Measurements from ENCODE around the gene KNCN.

KNCN gene

DNA sequence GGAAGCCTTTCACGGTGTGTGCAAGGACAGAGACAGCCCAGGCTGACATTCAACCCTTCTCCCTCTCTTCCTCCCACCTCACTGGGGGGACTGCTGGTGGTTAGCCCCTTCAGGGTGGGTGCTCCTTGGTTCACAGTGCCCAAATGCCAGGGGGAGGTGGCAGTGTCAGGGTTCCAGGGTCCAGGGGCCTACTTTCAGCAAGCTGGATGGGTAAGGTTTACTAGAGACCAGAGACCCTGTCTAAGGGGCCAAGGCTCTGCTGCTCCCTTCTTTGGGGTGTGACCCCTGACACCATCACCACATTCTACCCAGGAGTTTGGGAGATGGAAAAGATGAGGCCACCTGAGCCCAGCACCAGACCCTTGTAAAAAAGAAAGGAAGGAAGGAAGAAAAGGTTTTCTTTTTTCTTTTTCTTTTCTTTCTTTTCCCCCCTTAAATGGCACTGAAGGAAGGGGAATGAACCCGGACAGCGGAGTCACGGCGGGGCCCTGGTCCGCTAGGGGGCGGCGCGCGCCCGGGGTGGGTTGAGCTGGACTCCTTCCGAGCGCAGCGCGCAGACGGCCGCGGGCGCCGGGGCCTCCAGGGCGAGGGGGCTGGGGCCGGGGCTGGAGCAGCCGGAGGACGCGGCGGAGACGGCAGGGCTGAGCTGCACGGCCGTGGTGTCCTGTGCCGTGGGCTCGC is 18.8 kb downstream of the KNCN start:
- Histone ChIP-seq H3K27ac (ENCODE audit: low read depth, low read length) (no peak overlapping the region), H3K4me3 (ENCODE audit: low read length) (no peak overlapping the region), H3K4me2 (ENCODE audit: low read length) (no peak overlapping the region), H3K27me3 (ENCODE audit: control insufficient read depth, low read length) (peaks cover 41% of the 10 kb centered on the region), H3K9me3 (ENCODE audit: control insufficient read depth, insufficient read depth, low read length) (no peaks in the 10 kb centered on the region), H3F3A (ENCODE audit: control insufficient read depth, insufficient read depth) (no peaks in the 10 kb centered on the region), H3K36me3 (ENCODE audit: control insufficient read depth, low read length) (no peaks in the 10 kb centered on the region), H3K4me1 (ENCODE audit: control insufficient read depth, low read length) (no peaks in the 10 kb centered on the region), H4K20me1 (ENCODE audit: control insufficient read depth, insufficient read depth, low read depth, low read length) (no peaks in the 10 kb centered on the region), H3K79me2 (ENCODE audit: control insufficient read depth, low read length) (no peaks in the 10 kb centered on the region), H3K9me2 (replicated peaks; ENCODE audit: control insufficient read depth, low read length) (no peaks in the 10 kb centered on the region)
- TF ChIP-seq, protein P1, sequence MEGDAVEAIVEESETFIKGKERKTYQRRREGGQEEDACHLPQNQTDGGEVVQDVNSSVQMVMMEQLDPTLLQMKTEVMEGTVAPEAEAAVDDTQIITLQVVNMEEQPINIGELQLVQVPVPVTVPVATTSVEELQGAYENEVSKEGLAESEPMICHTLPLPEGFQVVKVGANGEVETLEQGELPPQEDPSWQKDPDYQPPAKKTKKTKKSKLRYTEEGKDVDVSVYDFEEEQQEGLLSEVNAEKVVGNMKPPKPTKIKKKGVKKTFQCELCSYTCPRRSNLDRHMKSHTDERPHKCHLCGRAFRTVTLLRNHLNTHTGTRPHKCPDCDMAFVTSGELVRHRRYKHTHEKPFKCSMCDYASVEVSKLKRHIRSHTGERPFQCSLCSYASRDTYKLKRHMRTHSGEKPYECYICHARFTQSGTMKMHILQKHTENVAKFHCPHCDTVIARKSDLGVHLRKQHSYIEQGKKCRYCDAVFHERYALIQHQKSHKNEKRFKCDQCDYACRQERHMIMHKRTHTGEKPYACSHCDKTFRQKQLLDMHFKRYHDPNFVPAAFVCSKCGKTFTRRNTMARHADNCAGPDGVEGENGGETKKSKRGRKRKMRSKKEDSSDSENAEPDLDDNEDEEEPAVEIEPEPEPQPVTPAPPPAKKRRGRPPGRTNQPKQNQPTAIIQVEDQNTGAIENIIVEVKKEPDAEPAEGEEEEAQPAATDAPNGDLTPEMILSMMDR (IDR thresholded peaks at IDR 0.05; ENCODE audit: low read depth, low read length, poor library complexity, severe bottlenecking): peak; percentile 51
- no peak for TF ChIP-seq EZH2phosphoT487 (IDR thresholded peaks at IDR 0.05; ENCODE audit: borderline replicate concordance, low read length)

DNA sequence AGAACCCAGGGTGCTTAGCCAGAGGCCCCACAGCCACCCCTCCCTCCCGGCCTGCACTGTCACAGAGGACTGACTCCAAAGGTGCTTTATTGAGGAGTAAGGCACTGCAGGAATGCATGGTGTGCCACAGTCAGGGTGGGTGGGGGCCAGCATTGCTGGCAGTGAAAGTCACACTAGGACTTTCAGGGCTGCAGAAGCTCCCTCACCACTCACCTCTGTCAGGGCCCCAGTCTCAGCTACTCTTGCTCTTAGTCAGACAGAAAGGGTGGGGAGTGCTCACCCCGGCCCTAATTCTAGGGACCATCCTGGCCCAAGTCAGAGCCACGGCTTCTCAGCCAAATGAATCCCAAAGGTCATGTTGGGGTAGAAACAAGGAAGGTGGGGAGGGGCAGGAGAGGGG is 19.4 kb downstream of the KNCN start:
- H3K36me3 ChIP-seq (ENCODE audit: control insufficient read depth, low read length): no peaks in the 10 kb centered on the region
- H3K9me3 ChIP-seq (ENCODE audit: control insufficient read depth, insufficient read depth, low read length): no peaks in the 10 kb centered on the region
- no peaks in the 10 kb centered on the region for H3K9me2 ChIP-seq (replicated peaks; ENCODE audit: control insufficient read depth, low read length)
- TF ChIP-seq, protein P1 (IDR thresholded peaks at IDR 0.05; ENCODE audit: low read depth, low read length, poor library complexity, severe bottlenecking): no peak
- no peak overlapping the region for H3K27ac ChIP-seq (ENCODE audit: low read depth, low read length)
- no peaks in the 10 kb centered on the region for H4K20me1 ChIP-seq (ENCODE audit: control insufficient read depth, insufficient read depth, low read depth, low read length)
- no peaks in the 10 kb centered on the region for H3F3A ChIP-seq (ENCODE audit: control insufficient read depth, insufficient read depth)
- no peak overlapping the region for H3K4me2 ChIP-seq (ENCODE audit: low read length)
- H3K4me1 ChIP-seq (ENCODE audit: control insufficient read depth, low read length): no peaks in the 10 kb centered on the region
- H3K4me3 ChIP-seq (ENCODE audit: low read length): no peak overlapping the region
- H3K27me3 ChIP-seq (ENCODE audit: control insufficient read depth, low read length): peaks cover 43% of the 10 kb centered on the region
- H3K79me2 ChIP-seq (ENCODE audit: control insufficient read depth, low read length): no peaks in the 10 kb centered on the region

DNA sequence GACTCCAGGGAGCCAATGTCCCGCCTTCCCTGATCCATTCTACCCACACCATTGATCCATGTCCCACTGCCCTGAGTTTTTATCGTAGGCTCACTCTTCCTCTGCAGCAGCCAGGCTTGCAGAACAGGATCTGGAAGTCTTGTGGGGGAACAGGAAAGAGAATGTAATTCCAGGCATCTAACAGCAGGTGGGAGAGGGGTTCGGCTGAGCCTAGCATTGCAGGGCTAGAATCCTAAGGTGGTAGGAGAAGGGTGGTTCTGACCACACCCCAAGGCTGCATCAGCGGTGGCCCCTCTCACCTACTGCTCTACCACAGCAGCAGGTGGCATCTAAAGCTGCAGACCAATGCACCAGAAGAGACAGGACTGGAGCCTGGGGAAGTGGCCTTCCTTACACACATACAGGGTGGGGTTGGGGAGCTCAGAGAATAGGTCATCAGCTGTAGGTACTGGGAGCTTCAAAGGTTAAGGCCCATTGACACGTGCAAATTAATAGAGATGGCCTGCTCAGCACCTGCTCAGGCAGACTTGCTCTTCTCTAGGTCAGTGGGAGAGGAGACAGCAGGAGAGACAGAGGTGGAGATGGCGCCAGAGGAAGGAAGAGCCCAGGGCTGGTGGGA is 20.5 kb downstream of the KNCN start:
- Histone ChIP-seq H3K4me3 (ENCODE audit: low read length) (no peak overlapping the region), H3K27me3 (ENCODE audit: control insufficient read depth, low read length) (peaks cover 47% of the 10 kb centered on the region)

More for the DNA sequence above, 20.5 kb downstream of the KNCN start:
- H3K4me2 ChIP-seq (ENCODE audit: low read length): no peak overlapping the region
- H3K79me2 ChIP-seq (ENCODE audit: control insufficient read depth, low read length): no peaks in the 10 kb centered on the region
- no peaks in the 10 kb centered on the region for H3F3A ChIP-seq (ENCODE audit: control insufficient read depth, insufficient read depth)
- H3K9me2 ChIP-seq (replicated peaks; ENCODE audit: control insufficient read depth, low read length): no peaks in the 10 kb centered on the region
- H4K20me1 ChIP-seq (ENCODE audit: control insufficient read depth, insufficient read depth, low read depth, low read length): no peaks in the 10 kb centered on the region
- H3K4me1 ChIP-seq (ENCODE audit: control insufficient read depth, low read length): no peaks in the 10 kb centered on the region
- no peak for TF ChIP-seq EZH2phosphoT487 (IDR thresholded peaks at IDR 0.05; ENCODE audit: borderline replicate concordance, low read length)
- TF ChIP-seq, protein P1 (IDR thresholded peaks at IDR 0.05; ENCODE audit: low read depth, low read length, poor library complexity, severe bottlenecking): no peak
- no peaks in the 10 kb centered on the region for H3K9me3 ChIP-seq (ENCODE audit: control insufficient read depth, insufficient read depth, low read length)
- H3K27ac ChIP-seq (ENCODE audit: low read depth, low read length): no peak overlapping the region
- no peaks in the 10 kb centered on the region for H3K36me3 ChIP-seq (ENCODE audit: control insufficient read depth, low read length)
